Thyroid gland (tissue), 4 donors: ENCODE measurements around the gene USP49. TPM values are rescaled to one million over a fixed set of nuclear protein-coding genes. Genes with fewer than 3 reads are reported as not detected.

Experiments
- DNase-seq, 2 donors: peaks; one replicate each; pipeline ENCODE4 v3.0.0-alpha.2; 2019
- H3K27ac ChIP-seq, 3 donors: fragments of 200-600 bp; sonication (generic); 1 replicate in 2 of 3; 2 replicates in 1 of 3; pipeline ENCODE4 v1.5.1; 2016 to 2019; ENCODE audit warnings: mild to moderate bottlenecking in 1 of 3, moderate library complexity in 1 of 3
- H3K27me3 ChIP-seq: fragments of 200-600 bp; sonication (generic); one replicate; pipeline ENCODE4 v1.5.1; 2019
- H3K36me3 ChIP-seq, 2 donors: fragments of 200-600 bp; sonication (generic); one replicate each; pipeline ENCODE4 v1.5.1; 2016 to 2019
- H3K4me1 ChIP-seq, 2 donors: fragments of 200-600 bp; sonication (generic); one replicate each; pipeline ENCODE4 v1.5.1; 2017 to 2019
- H3K4me3 ChIP-seq, 3 donors: fragments of 200-600 bp; sonication (generic); replicated peaks in 1 of 3; 1 replicate in 2 of 3; 2 replicates in 1 of 3; pipeline ENCODE4 v1.5.1; 2016; ENCODE audit warnings: mild to moderate bottlenecking in 1 of 3
- H3K9me3 ChIP-seq: fragments of 200-600 bp; sonication (generic); one replicate; pipeline ENCODE4 v1.5.1; 2017
- CTCF ChIP-seq, 6 experiments: fragments of 200-600 bp in 3 of 6; fragments of 450-650 bp in 3 of 6; sonication (generic) in 3 of 6; IDR thresholded peaks; one replicate each; pipeline ENCODE4 v1.5.1; 2016 to 2019; ENCODE audit warnings: antibody characterized with exemption in 6 of 6, mild to moderate bottlenecking in 2 of 6, inconsistent platforms in 1 of 6, moderate library complexity in 1 of 6
- POLR2A ChIP-seq, 2 donors: fragments of 450-650 bp; IDR thresholded peaks; one replicate each; pipeline ENCODE4 v1.6.1; 2017; ENCODE audit warnings: antibody characterized with exemption in 2 of 2, mild to moderate bottlenecking in 2 of 2, moderate library complexity in 1 of 2
- WGBS, 2 donors: methylation state at CpG; one replicate each; pipeline ENCODE4 v1.1.5; 2017; 5-methylcytosine and 5-hydroxymethylcytosine counted together
- intact Hi-C: fragments of 100-400 bp; cut with DNase I; formaldehyde crosslinking; loops from one replicate; pipeline ENCODE4 v1.15.1; 2023
- total RNA-seq, 4 donors: library from RNA; depleted of rRNA; stranded (reverse); fragments of >200 nt; gene quantifications; one replicate each; pipeline ENCODE4 v1.2.3, GENCODE V29; 2016

Gene USP49
- total RNA-seq, 4 donors from 2014 or later: 9.8 to 17.5 (median 13.8) TPM

GRCh38 chr6:41779788-41780550, 115.2 kb downstream of the USP49 start, which contains the start of gene FRS3:
TSS of gene FRS3 (minus strand) at chr6:41779900. CDS start at chr6:41776987, 2,913 bp downstream.
- peaks cover 20% of the 10 kb centered on the region in 2 donors for H3K4me1 ChIP-seq
- WGBS, 2 donors: 1% methylated on average over 31 to 35 of the region's 73 CpGs
- peak within 1 kb of the TSS; percentile 83 to 86 (median 85) for H3K27ac ChIP-seq
- DNase-seq: peak; percentile 98 to 99
- intact Hi-C loops: loop anchor here (5.0 to 10.0 kb wide), 4 partner anchors 43 to 435 kb away; partner anchors contain the start of genes MRPS10 and TFEB
- H3K4me3 ChIP-seq: peak within 1 kb of the TSS in 2 of 3 donors; percentile 30 to 66
- H3K27me3 ChIP-seq: no peaks in the 10 kb centered on the region
- peak; percentile 70 to 99 (median 96) for TF ChIP-seq CTCF (IDR thresholded peaks at IDR 0.05)
- peak in 1 of 2 donors; percentile 59 for TF ChIP-seq POLR2A (IDR thresholded peaks at IDR 0.05)
- peaks cover 14% of the 10 kb centered on the region in 2 donors for H3K36me3 ChIP-seq
- no peaks in the 10 kb centered on the region for H3K9me3 ChIP-seq

DNA sequence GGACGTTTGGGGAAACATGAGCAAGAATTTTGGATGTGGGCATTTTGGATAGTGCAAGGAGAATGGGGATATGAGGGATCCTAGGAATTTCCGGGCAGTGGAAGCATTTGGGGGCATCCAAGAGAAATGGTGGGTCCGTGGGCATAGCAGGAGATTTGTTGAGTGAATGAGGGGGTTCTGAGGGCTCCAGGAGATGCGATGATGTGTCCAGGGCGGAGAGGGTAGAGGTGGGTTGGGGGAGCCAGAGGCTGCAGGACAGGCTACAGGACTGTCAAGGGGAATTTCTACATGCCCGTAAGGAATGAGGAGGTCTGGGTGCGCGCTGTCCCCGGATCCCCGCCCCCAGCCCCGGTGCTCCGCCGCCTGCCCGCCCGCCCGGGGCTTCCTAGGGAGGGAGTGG, 115.8 kb downstream of the USP49 start:
- Histone ChIP-seq H3K36me3 (peaks cover 20% of the 10 kb centered on the region in 2 donors), H3K4me3 (peak overlapping the region in 2 of 3 donors; percentile 24 to 66), H3K27ac (no peak overlapping the region), H3K27me3 (no peaks in the 10 kb centered on the region), H3K4me1 (peaks cover 20% of the 10 kb centered on the region in 2 donors), H3K9me3 (no peaks in the 10 kb centered on the region)
- no peak for TF ChIP-seq CTCF (IDR thresholded peaks at IDR 0.05)
- DNase-seq: no peak
- intact Hi-C loops: loop anchor here (5.0 to 10.0 kb wide), 2 partner anchors 42 to 75 kb away; partner anchors contain the start of gene TFEB
- WGBS, 2 donors: 4 to 7% methylated on average over 6 to 8 of the region's 16 CpGs

DNA sequence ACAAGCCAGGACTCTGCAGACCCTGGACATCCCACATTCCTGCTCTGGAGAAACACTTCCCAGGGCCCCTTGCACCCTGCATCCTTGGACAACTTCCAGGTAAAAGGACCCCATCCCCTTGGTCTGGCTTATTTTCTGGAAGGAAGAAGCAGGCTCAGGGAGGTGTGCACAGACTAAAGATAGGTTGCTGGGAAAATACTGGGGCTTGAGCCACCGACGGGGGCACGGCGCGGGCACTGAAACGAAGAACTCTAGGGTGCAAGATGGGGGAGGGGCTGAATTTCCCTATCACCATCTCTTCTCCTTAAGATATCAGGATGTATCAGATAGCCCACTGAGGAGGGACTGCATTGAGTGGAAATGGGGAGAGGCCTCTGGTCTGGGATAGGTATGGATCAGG, 116.3 kb downstream of the USP49 start:
- Histone ChIP-seq H3K27me3 (no peaks in the 10 kb centered on the region), H3K4me3 (peak overlapping the region in 1 of 3 donors; percentile 66), H3K4me1 (peaks cover 20% of the 10 kb centered on the region in 2 donors), H3K27ac (no peak overlapping the region), H3K36me3 (peaks cover 20 to 23% of the 10 kb centered on the region in 2 donors), H3K9me3 (no peaks in the 10 kb centered on the region)
- TF ChIP-seq POLR2A (IDR thresholded peaks at IDR 0.05) (no peak), CTCF (IDR thresholded peaks at IDR 0.05) (no peak)
- DNase-seq: no peak
- intact Hi-C loops: loop anchor here (5.0 to 10.0 kb wide), 2 partner anchors 42 to 74 kb away; partner anchors contain the start of gene TFEB
- 33 to 47% methylated on average over 6 of the region's 6 CpGs for WGBS, 2 donors

GRCh38 chr6:41777551-41778285, 117.5 kb downstream of the USP49 start:
- H3K9me3 ChIP-seq: no peaks in the 10 kb centered on the region
- no peaks in the 10 kb centered on the region for H3K27me3 ChIP-seq
- WGBS, 2 donors: 86 to 91% methylated on average over 5 of the region's 5 CpGs
- no peak overlapping the region for H3K27ac ChIP-seq
- H3K4me1 ChIP-seq: peaks cover 20% of the 10 kb centered on the region in 2 donors
- intact Hi-C loops: loop anchor here (5.0 to 10.0 kb wide), 2 partner anchors 40 to 73 kb away; partner anchors contain the start of gene TFEB
- no peak overlapping the region for H3K4me3 ChIP-seq
- TF ChIP-seq POLR2A (IDR thresholded peaks at IDR 0.05) (no peak), CTCF (IDR thresholded peaks at IDR 0.05) (no peak)
- DNase-seq: no peak
- H3K36me3 ChIP-seq: peaks cover 26 to 27% of the 10 kb centered on the region in 2 donors
